HepG2 (cell line): ENCODE data around the gene PCSK1.

ENCODE experiments used
- PHF21A ChIP-seq: sonication (generic); formaldehyde crosslinking; IDR thresholded peaks from 2 replicates; pipeline ENCODE4 v1.5.0; 2020; ENCODE audit warnings: mild to moderate bottlenecking, missing genetic modification reagents
- POLR2A ChIP-seq, 2 experiments: IDR thresholded peaks; 2 replicates each; pipeline ENCODE4 v1.6.1; 2011; ENCODE audit warnings: low read depth in 2 of 2, low read length in 2 of 2, mild to moderate bottlenecking in 1 of 2, moderate library complexity in 1 of 2; ENCODE audit not compliant: insufficient read depth in 1 of 2
- SP2 ChIP-seq: sonication (generic); formaldehyde crosslinking; IDR thresholded peaks from 2 replicates; pipeline ENCODE4 v1.5.1; 2020; ENCODE audit warnings: mild to moderate bottlenecking, missing genetic modification reagents

- no peak for TF ChIP-seq POLR2A (IDR thresholded peaks at IDR 0.05; ENCODE audit: insufficient read depth in 1 of 2, low read depth in 2 of 2, low read length in 2 of 2)
- no peak for TF ChIP-seq PHF21A (CRISPR knock-in tag)
- TF ChIP-seq SP2 (CRISPR knock-in tag), result no peak
These were observed 24.1 kb downstream of the PCSK1 start for GRCh38 chr5:96408841-96409538.
